ENCODE data around the gene FOLR2. TPM values are rescaled to one million over a fixed set of nuclear protein-coding genes. Genes with fewer than 3 reads are reported as not detected.

FOLR2 gene
- total RNA-seq, 1 donor from 2014 or later: not detected

DNA sequence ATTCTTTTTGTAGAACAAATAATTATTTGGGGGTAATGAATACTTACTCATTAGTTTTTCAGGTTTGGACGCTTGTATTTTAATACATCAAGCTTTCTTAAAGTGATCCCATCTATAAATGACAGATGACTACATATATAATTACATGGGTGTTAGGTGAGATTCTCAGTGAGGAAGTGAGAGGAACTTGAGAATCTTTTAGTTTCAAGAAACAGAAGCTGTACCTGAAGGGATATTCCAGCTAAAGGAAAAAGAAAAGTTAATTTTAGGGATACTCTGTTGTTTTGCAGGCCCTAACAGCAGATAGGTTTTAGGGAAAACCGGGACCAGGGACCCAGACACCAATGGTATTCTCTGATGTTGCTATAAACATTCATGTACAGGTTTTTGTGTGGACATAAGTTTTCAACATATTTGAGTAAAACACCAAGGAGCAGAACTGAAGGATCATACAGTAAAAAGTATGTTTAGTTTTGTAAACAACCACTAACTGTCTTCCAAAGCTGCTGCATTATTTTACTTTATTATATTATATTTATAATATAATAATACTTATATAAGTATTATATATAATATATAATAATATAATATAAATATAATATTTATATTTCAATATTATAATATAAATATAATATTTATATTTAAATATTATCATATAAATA, 51.5 kb downstream of the FOLR2 start:
- Histone ChIP-seq H3K27me3 (ENCODE audit: control insufficient read depth, insufficient read depth, low read length) (no peaks in the 10 kb centered on the region), H3K4me3 (ENCODE audit: low read depth, low read length) (no peak overlapping the region), H3K36me3 (ENCODE audit: control insufficient read depth, insufficient read depth, low read length) (no peaks in the 10 kb centered on the region)
- DNase-seq (ENCODE audit: low read depth): no peak
- TF ChIP-seq, protein P1, sequence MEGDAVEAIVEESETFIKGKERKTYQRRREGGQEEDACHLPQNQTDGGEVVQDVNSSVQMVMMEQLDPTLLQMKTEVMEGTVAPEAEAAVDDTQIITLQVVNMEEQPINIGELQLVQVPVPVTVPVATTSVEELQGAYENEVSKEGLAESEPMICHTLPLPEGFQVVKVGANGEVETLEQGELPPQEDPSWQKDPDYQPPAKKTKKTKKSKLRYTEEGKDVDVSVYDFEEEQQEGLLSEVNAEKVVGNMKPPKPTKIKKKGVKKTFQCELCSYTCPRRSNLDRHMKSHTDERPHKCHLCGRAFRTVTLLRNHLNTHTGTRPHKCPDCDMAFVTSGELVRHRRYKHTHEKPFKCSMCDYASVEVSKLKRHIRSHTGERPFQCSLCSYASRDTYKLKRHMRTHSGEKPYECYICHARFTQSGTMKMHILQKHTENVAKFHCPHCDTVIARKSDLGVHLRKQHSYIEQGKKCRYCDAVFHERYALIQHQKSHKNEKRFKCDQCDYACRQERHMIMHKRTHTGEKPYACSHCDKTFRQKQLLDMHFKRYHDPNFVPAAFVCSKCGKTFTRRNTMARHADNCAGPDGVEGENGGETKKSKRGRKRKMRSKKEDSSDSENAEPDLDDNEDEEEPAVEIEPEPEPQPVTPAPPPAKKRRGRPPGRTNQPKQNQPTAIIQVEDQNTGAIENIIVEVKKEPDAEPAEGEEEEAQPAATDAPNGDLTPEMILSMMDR (IDR thresholded peaks at IDR 0.05; ENCODE audit: insufficient read depth, low read length, severe bottlenecking): no peak
- FAIRE-seq: no peak

Other genes with a start within 250 kb of the FOLR2 start
- 1.4 and 2.1 TPM in 2 replicates for gene IL18BP, start 217.9 kb upstream of the FOLR2 start, total RNA-seq
- gene NUMA1, start 136.3 kb upstream of the FOLR2 start, total RNA-seq: 52.7 and 79.1 TPM in 2 replicates
- 2.6 and 3.2 TPM in 2 replicates for gene LRRC51, start 135.9 kb upstream of the FOLR2 start, total RNA-seq
- 79.2 and 128 TPM in 2 replicates for gene LAMTOR1, start 113.5 kb upstream of the FOLR2 start, total RNA-seq
- not detected in 2 replicates for gene TOMT, start 110.9 kb upstream of the FOLR2 start, total RNA-seq
- 19.0 and 32.5 TPM in 2 replicates for gene ANAPC15, start 104.1 kb upstream of the FOLR2 start, total RNA-seq
- 11.3 and 26.4 TPM in 2 replicates for gene FOLR3, start 81.1 kb upstream of the FOLR2 start, total RNA-seq
- 0.53 and 1.3 TPM in 2 replicates for gene FOLR1, start 24.7 kb upstream of the FOLR2 start, total RNA-seq
- 12.6 and 24.6 TPM in 2 replicates for gene INPPL1, start 8.0 kb downstream of the FOLR2 start, total RNA-seq
- gene PHOX2A, start 27.4 kb downstream of the FOLR2 start, total RNA-seq: not detected in 2 replicates
- 28.5 and 33.7 TPM in 2 replicates for gene CLPB, start 217.7 kb downstream of the FOLR2 start, total RNA-seq

All from bronchial epithelial cell (primary cell).